MG63 (cell line): ENCODE data around the gene SHE. TPM values are rescaled to one million over a fixed set of nuclear protein-coding genes. Genes with fewer than 3 reads are reported as not detected.

Source experiments
- DNase-seq: peaks from one replicate; pipeline ENCODE4 v3.0.0-alpha.2; 2020
- H3K27me3 ChIP-seq: fragments of 250-450 bp; sonication (Bioruptor Pico); 2 replicates; pipeline ENCODE4 v1.5.1; 2020; ENCODE audit warnings: mild to moderate bottlenecking, moderate library complexity
- H3K36me3 ChIP-seq: fragments of 250-450 bp; sonication (Bioruptor Pico); 2 replicates; pipeline ENCODE4 v1.5.1; 2020; ENCODE audit warnings: mild to moderate bottlenecking, moderate library complexity
- H3K4me3 ChIP-seq: fragments of 250-450 bp; sonication (Bioruptor Pico); 2 replicates; pipeline ENCODE4 v1.5.1; 2020; ENCODE audit warnings: mild to moderate bottlenecking, moderate library complexity
- H3K9me3 ChIP-seq: fragments of 250-450 bp; sonication (Bioruptor Pico); 2 replicates; pipeline ENCODE4 v1.5.1; 2020; ENCODE audit warnings: mild to moderate bottlenecking, moderate library complexity
- total RNA-seq: library from RNA; depleted of rRNA; stranded (reverse); fragments of >200 nt; shearing (Covaris generic); gene quantifications from 2 replicates; pipeline ENCODE4 v1.2.3, GENCODE V29; 2014; ENCODE audit warnings: low replicate concordance

SHE gene
- total RNA-seq, 1 experiment from 2014 or later: not detected

- no peak overlapping the region for H3K4me3 ChIP-seq
- no peaks in the 10 kb centered on the region for H3K9me3 ChIP-seq
- DNase-seq: no peak
- H3K36me3 ChIP-seq: no peaks in the 10 kb centered on the region
- H3K27me3 ChIP-seq: no peaks in the 10 kb centered on the region
Observed at GRCh38 chr1:154467434-154468102, 34.6 kb downstream of the SHE start.

DNA sequence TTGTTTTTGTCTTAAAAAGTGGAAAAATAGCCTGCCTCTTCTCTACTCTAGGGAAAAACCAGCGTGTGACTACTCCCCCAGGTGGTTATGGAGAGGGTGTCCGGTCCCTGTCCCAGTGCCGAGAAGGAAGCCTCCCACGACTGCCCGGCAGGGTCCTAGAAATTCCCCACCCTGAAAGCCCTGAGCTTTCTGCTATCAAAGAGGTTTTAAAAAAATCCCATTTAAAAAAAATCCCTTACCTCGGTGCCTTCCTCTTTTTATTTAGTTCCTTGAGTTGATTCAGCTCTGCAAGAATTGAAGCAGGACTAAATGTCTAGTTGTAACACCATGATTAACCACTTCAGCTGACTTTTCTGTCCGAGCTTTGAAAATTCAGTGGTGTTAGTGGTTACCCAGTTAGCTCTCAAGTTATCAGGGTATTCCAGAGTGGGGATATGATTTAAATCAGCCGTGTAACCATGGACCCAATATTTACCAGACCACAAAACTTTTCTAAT is 35.2 kb downstream of the SHE start:
- no peak for DNase-seq
- H3K27me3 ChIP-seq: no peaks in the 10 kb centered on the region
- no peaks in the 10 kb centered on the region for H3K9me3 ChIP-seq
- H3K4me3 ChIP-seq: no peak overlapping the region
- no peaks in the 10 kb centered on the region for H3K36me3 ChIP-seq

DNA sequence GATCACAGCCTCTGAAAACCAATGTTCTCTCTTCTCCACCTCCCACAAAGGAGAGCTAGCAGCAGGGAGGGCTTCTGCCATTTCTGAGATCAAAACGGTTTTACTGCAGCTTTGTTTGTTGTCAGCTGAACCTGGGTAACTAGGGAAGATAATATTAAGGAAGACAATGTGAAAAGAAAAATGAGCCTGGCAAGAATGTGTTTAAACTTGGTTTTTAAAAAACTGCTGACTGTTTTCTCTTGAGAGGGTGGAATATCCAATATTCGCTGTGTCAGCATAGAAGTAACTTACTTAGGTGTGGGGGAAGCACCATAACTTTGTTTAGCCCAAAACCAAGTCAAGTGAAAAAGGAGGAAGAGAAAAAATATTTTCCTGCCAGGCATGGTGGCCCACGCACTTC is 36.0 kb downstream of the SHE start:
- no peak overlapping the region for H3K4me3 ChIP-seq
- no peaks in the 10 kb centered on the region for H3K27me3 ChIP-seq
- no peaks in the 10 kb centered on the region for H3K9me3 ChIP-seq
- DNase-seq: no peak
- no peaks in the 10 kb centered on the region for H3K36me3 ChIP-seq

- no peaks in the 10 kb centered on the region for H3K9me3 ChIP-seq
- no peaks in the 10 kb centered on the region for H3K27me3 ChIP-seq
- no peak for DNase-seq
Observed at GRCh38 chr1:154465621-154466195, 36.5 kb downstream of the SHE start.

DNA sequence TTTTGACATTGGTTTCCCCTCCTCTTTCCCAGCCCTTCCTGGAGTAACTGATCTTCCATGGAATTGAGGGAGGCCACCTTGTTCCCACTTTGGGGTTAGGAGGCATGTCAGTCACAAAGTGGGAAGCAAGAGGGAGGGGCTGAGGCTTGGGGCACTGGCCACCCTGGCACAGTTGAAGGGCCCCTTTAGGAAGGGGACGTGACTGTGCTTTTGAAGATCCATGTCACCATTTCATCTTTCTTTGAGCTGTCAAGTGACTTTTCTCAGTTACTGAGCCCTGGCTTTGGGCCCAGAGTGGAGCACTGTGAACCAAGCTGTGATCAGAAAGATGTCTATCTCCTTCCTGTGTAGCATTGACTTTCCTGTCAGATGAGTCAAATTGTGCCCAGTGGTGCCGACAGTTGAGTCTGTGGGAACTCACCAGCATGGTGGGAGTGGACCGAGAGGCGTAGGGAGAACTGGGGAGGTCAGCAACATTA is 38.7 kb downstream of the SHE start:
- no peaks in the 10 kb centered on the region for H3K9me3 ChIP-seq
- no peaks in the 10 kb centered on the region for H3K27me3 ChIP-seq
- no peak overlapping the region for H3K4me3 ChIP-seq
- H3K36me3 ChIP-seq: no peaks in the 10 kb centered on the region
- peak; percentile 63 for DNase-seq

More at GRCh38 chr1:154465621-154466195, 36.5 kb downstream of the SHE start:
- H3K36me3 ChIP-seq: no peaks in the 10 kb centered on the region
- H3K4me3 ChIP-seq: no peak overlapping the region

DNA sequence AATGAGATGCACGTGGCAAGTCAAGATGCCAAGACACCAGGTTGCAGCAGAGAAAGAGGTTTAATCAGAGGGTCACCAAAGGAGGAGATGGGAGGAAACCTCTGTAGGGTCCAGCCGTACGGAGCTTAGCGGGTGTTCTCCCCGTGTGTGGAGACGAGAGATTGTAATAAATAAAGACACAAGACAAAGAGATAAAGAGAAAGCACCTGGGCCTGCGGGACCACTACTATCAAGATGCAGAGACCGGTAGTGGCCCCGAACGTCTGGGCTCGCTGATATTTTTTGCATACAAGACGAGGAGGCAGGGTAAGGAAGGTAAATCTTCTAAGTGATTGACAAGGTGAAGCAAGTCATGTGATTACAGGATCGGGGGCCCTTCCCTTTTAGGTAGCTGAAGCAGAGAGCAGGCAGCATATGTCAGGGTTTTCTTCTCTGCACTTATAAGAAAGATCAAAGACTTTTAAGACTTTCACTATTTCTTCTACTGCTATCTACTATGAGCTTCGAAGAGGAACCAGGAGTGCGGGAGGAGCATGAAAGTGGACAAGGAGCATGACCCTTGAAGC is 41.4 kb downstream of the SHE start:
- H3K4me3 ChIP-seq: no peak overlapping the region
- no peaks in the 10 kb centered on the region for H3K9me3 ChIP-seq
- peaks cover 4% of the 10 kb centered on the region; the same call in 1 of the 2 replicates for H3K36me3 ChIP-seq
- no peaks in the 10 kb centered on the region for H3K27me3 ChIP-seq
- DNase-seq: no peak

DNA sequence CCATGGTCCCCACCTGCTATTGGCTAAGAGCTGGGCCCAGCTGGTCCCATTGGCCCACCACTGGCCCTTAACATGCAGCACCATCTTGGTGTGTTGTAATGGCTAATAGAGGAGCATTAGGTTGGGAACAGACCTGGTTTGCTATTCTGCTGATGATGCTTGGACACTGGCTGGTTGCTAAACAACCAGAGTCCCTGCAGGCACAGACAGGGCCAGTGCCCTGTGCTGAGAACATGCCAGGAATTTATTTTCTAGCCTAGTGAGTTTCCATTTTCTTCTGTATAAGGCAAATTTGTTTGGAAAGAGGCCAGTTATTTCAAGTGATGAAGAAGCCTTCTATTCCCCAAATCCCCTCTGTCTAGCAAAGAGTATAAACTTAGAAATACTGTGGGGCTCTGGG is 43.1 kb downstream of the SHE start:
- H3K27me3 ChIP-seq: no peaks in the 10 kb centered on the region
- H3K4me3 ChIP-seq: no peak overlapping the region
- peaks cover 4% of the 10 kb centered on the region; the same call in 1 of the 2 replicates for H3K36me3 ChIP-seq
- no peaks in the 10 kb centered on the region for H3K9me3 ChIP-seq
- DNase-seq: no peak

GRCh38 chr1:154456631-154457030 is 45.6 kb downstream of the SHE start:
- H3K36me3 ChIP-seq: peaks cover 9% of the 10 kb centered on the region; the same call in 1 of the 2 replicates
- H3K27me3 ChIP-seq: no peaks in the 10 kb centered on the region
- H3K9me3 ChIP-seq: no peaks in the 10 kb centered on the region
- no peak for DNase-seq
- no peak overlapping the region for H3K4me3 ChIP-seq

DNA sequence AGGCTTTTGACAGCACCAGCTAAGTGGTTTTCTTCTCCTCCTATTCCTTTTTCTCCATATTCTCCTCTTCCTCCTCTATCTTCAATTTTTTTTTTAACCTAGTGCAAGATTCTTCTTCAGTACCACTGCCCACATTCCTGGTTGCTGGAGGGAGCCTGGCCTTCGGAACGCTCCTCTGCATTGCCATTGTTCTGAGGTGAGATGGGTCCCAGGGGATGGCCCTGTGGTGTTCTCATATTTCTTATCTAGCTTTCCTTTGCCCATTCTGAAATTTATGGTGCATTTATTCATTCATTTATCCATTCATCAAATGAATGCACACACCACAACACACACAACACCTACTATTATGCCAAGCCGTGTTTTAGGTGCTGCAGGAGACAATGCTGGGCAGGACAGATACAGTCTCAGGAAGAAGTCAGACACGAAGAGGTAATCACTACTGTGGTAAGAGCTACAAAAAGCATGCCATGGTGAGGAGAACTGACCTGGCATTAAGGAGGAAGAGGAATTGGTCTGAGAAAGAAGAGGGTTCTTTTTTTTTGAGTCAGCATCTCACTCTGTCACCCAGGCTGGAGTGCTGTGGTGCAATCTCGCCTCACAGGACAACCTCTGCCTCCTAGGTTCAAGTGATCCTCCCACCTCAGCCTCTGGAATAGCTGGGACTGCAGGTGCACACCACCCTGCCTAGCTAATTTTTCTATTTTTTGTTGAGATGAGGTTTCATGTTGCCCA is 47.7 kb downstream of the SHE start:
- Histone ChIP-seq H3K27me3 (no peaks in the 10 kb centered on the region), H3K36me3 (peaks cover 15% of the 10 kb centered on the region; the same call in 1 of the 2 replicates)
- DNase-seq: no peak

GRCh38 chr1:154453574-154454352 is 48.4 kb downstream of the SHE start:
- Histone ChIP-seq H3K27me3 (no peaks in the 10 kb centered on the region), H3K4me3 (no peak overlapping the region), H3K36me3 (peaks cover 15% of the 10 kb centered on the region; the same call in 1 of the 2 replicates), H3K9me3 (no peaks in the 10 kb centered on the region)
- DNase-seq: peak; percentile 53

More for the DNA sequence above, 47.7 kb downstream of the SHE start:
- Histone ChIP-seq H3K4me3 (no peak overlapping the region), H3K9me3 (no peaks in the 10 kb centered on the region)

- Histone ChIP-seq H3K9me3 (no peaks in the 10 kb centered on the region), H3K36me3 (peaks cover 15% of the 10 kb centered on the region; the same call in 1 of the 2 replicates), H3K4me3 (no peak overlapping the region), H3K27me3 (no peaks in the 10 kb centered on the region)
- no peak for DNase-seq
Observed at GRCh38 chr1:154453161-154453560, 49.1 kb downstream of the SHE start.

DNA sequence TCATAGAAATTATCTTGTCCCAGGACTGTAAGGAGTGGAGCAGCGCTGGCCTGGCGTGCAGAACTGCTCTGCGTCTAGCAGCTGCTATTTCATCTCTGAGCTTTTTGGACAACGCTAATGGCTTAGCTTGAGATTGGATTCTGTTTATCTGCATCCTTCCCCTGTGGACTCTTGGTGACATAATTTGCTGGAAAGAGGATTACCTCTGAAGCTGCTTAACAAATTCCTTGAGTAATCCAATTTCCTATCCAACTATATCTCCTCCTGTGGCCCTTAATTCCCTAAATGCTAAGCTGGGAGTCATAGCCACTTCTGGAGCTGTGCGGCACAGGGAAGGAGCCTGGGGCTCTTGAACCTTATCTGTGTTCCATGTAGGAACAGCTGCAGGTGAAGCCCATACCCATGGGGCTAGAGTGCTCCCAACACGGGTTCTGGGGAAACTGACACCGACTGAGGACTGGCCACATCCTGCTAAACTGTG is 53.8 kb downstream of the SHE start:
- H3K27me3 ChIP-seq: no peaks in the 10 kb centered on the region
- H3K36me3 ChIP-seq: peaks cover 11% of the 10 kb centered on the region; the same call in 1 of the 2 replicates
- DNase-seq: no peak
- H3K4me3 ChIP-seq: no peak overlapping the region
- no peaks in the 10 kb centered on the region for H3K9me3 ChIP-seq

DNA sequence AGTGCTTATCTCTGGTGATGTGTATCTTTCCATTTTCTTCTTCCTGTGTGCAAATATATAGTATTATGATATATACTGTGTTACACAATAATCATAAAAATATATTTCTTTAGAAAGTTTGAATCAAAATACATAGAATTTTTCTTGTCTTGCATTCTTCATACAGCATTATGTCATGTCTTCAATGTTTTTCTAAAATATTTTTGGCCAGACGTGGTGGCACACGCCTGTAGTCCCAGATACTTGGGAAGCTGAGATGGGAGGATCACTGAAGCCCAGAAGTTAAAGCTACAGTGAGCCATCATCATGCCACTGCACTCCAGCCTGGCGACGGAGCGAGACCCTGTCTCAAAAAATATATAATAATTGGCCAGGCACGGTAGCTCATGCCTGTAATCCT is 55.4 kb downstream of the SHE start:
- H3K4me3 ChIP-seq: no peak overlapping the region
- no peak for DNase-seq
- H3K9me3 ChIP-seq: no peaks in the 10 kb centered on the region
- H3K27me3 ChIP-seq: no peaks in the 10 kb centered on the region
- peaks cover 8% of the 10 kb centered on the region; the same call in 1 of the 2 replicates for H3K36me3 ChIP-seq

DNA sequence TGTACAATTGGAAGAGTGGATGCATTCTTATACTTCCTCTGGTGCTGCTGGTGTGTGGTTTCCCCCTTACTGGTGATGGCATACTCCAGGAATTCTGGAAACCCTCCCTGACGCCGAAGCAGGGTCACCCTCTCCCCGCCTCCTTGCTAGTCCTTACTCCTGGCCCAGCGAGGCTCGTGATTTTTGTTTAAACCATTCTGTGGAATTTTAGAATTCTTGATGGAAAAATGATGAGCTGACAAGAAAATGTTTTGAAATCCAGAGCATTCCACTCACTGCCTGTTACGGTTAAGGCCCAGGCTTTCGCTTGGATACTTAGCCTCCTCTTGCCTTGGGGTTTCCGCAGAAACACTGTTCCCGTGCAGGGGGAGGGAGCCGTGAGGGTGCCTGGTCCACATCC is 55.9 kb downstream of the SHE start:
- peaks cover 6% of the 10 kb centered on the region; the same call in 1 of the 2 replicates for H3K36me3 ChIP-seq
- no peaks in the 10 kb centered on the region for H3K27me3 ChIP-seq
- DNase-seq: no peak
- no peaks in the 10 kb centered on the region for H3K9me3 ChIP-seq
- H3K4me3 ChIP-seq: no peak overlapping the region

DNA sequence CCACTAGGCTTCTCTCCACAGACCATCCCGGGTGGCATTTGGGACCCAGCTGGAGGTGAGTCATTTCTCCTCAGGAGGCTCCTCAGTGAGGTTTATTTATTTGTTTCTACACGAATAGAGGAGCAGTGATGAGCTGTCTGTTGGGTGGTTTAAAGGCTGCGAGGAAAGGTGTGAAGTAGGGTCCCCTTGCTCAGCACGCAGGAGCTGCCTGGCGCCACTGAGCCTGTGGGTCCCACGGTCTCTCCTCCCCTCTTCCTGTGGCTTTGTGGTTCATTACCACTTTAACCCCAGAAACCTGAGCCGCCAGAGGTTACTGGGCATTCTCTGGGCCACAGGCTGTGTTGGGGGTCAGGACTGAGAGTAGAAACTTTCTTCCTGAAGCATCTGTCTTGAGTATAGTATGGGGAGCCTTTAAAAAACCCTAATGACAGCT is 57.2 kb downstream of the SHE start:
- H3K36me3 ChIP-seq: no peaks in the 10 kb centered on the region; the same call in 1 of the 2 replicates
- H3K4me3 ChIP-seq: no peak overlapping the region
- peak; percentile 74 for DNase-seq
- H3K9me3 ChIP-seq: no peaks in the 10 kb centered on the region
- H3K27me3 ChIP-seq: no peaks in the 10 kb centered on the region
